ENCODE results near the gene N4BP2L2. TPM values are rescaled to one million over a fixed set of nuclear protein-coding genes. Genes with fewer than 3 reads are reported as not detected.

Gene N4BP2L2
- total and polyA plus RNA-seq, 2 of the 13 experiments (the other 11 are each of a cell fraction or from before 2014, with no cell fraction given), result 58.9 to 81.2 TPM

DNA sequence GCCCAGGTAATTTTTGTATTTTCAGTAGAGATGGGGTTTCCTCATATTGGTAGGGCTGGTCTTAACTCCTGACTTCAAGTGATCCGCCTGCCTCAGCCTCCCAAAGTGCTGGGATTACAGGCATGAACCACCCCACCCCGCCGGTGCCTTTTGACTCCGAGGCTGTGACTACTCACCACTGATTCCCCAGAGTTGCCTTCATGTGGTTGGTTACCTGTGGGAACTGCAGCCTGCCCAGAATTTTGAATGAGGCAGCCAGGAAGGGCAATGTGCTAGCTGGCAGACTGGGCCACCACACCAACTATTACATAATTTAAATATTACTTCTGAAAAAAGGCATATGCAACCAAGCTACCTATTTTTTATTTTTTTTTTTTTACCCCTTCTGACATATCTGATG, 42.8 kb downstream of the N4BP2L2 start:
- intact Hi-C loops (cut with micrococcal nuclease; ENCODE audit: unreplicated experiment), result loop anchor here (5.0 kb wide), 1 partner anchor 41 kb away; the partner anchor contains the start of gene N4BP2L2
- Histone ChIP-seq H3K4me2 (ENCODE audit: low read depth, low read length) (no peak overlapping the region), H3K4me3 (replicated peaks in 1 of 3; ENCODE audit: insufficient read depth in 1 of 3, low read depth in 2 of 3, low read length in 3 of 3) (no peak overlapping the region), H3K4me1 (ENCODE audit: insufficient read depth, low read length) (peaks cover 47% of the 10 kb centered on the region), H3K79me2 (ENCODE audit: insufficient read depth, low read length) (no peaks in the 10 kb centered on the region), H3K36me3 (replicated peaks in 1 of 2; ENCODE audit: control insufficient read depth in 1 of 2, insufficient read depth in 2 of 2, low read length in 2 of 2) (no peaks in the 10 kb centered on the region), H4K20me1 (ENCODE audit: insufficient read depth, low read length) (no peaks in the 10 kb centered on the region), H3K27me3 (ENCODE audit: control insufficient read depth in 1 of 2, insufficient read depth in 2 of 2, low read length in 2 of 2) (no peaks in the 10 kb centered on the region), H3K9me3 (ENCODE audit: low read length) (no peaks in the 10 kb centered on the region), H3K27ac (ENCODE audit: extremely low read length, insufficient read depth, low read length) (no peak overlapping the region), H3K9ac (ENCODE audit: insufficient read depth, low read depth, low read length) (no peak overlapping the region), H2AFZ (ENCODE audit: low read length) (no peak overlapping the region)
- in situ Hi-C loops (cut with HindIII; ENCODE audit: extremely low pct_ligation_motif_present, low pct_unique_long_range_greater_than_20kb), result no loop called here
- FAIRE-seq (no peak), ATAC-seq (no peak), DNase-seq (ENCODE audit: low spot score) (no peak)
- WGBS (ENCODE audit: low lambda C conversion rate), result 100% methylated on average over 4 of the region's 4 CpGs
- BruUV-seq (replicated peaks), result no TSS peak
- POLR2A ChIA-PET, result no interaction called here
- TF ChIP-seq, protein P1, sequence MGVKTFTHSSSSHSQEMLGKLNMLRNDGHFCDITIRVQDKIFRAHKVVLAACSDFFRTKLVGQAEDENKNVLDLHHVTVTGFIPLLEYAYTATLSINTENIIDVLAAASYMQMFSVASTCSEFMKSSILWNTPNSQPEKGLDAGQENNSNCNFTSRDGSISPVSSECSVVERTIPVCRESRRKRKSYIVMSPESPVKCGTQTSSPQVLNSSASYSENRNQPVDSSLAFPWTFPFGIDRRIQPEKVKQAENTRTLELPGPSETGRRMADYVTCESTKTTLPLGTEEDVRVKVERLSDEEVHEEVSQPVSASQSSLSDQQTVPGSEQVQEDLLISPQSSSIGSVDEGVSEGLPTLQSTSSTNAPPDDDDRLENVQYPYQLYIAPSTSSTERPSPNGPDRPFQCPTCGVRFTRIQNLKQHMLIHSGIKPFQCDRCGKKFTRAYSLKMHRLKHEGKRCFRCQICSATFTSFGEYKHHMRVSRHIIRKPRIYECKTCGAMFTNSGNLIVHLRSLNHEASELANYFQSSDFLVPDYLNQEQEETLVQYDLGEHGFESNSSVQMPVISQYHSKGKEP (CRISPR knock-in tag; IDR thresholded peaks at IDR 0.05), result no peak
- TF ChIP-seq, protein P2, sequence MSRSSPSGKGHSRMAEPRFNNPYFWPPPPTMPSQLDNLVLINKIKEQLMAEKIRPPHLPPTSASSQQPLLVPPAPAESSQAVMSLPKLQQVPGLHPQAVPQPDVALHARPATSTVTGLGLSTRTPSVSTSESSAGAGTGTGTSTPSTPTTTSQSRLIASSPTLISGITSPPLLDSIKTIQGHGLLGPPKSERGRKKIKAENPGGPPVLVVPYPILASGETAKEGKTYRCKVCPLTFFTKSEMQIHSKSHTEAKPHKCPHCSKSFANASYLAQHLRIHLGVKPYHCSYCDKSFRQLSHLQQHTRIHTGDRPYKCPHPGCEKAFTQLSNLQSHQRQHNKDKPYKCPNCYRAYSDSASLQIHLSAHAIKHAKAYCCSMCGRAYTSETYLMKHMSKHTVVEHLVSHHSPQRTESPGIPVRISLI (CRISPR knock-in tag; IDR thresholded peaks at IDR 0.05; ENCODE audit: borderline replicate concordance), result no peak
- TF ChIP-seq ZNF747 (CRISPR knock-in tag; IDR thresholded peaks at IDR 0.05; ENCODE audit: borderline replicate concordance), result no peak
- TF ChIP-seq, protein P3, sequence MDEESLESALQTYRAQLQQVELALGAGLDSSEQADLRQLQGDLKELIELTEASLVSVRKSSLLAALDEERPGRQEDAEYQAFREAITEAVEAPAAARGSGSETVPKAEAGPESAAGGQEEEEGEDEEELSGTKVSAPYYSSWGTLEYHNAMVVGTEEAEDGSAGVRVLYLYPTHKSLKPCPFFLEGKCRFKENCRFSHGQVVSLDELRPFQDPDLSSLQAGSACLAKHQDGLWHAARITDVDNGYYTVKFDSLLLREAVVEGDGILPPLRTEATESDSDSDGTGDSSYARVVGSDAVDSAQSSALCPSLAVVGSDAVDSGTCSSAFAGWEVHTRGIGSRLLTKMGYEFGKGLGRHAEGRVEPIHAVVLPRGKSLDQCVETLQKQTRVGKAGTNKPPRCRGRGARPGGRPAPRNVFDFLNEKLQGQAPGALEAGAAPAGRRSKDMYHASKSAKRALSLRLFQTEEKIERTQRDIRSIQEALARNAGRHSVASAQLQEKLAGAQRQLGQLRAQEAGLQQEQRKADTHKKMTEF (CRISPR knock-in tag; IDR thresholded peaks at IDR 0.05), result no peak
- TF ChIP-seq ZFAT (CRISPR knock-in tag; conservative IDR thresholded peaks at IDR 0.05), result no peak
- TF ChIP-seq, protein P4, sequence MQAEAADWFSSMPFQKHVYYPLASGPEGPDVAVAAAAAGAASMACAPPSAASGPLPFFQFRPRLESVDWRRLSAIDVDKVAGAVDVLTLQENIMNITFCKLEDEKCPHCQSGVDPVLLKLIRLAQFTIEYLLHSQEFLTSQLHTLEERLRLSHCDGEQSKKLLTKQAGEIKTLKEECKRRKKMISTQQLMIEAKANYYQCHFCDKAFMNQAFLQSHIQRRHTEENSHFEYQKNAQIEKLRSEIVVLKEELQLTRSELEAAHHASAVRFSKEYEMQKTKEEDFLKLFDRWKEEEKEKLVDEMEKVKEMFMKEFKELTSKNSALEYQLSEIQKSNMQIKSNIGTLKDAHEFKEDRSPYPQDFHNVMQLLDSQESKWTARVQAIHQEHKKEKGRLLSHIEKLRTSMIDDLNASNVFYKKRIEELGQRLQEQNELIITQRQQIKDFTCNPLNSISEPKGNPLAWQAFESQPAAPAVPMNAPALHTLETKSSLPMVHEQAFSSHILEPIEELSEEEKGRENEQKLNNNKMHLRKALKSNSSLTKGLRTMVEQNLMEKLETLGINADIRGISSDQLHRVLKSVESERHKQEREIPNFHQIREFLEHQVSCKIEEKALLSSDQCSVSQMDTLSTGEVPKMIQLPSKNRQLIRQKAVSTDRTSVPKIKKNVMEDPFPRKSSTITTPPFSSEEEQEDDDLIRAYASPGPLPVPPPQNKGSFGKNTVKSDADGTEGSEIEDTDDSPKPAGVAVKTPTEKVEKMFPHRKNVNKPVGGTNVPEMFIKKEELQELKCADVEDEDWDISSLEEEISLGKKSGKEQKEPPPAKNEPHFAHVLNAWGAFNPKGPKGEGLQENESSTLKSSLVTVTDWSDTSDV (CRISPR knock-in tag; IDR thresholded peaks at IDR 0.05), result no peak
- no peak for TF ChIP-seq POLR2AphosphoS2 (IDR thresholded peaks at IDR 0.05; ENCODE audit: low read depth, low read length)
- no peak for TF ChIP-seq ZNF598 (CRISPR knock-in tag; IDR thresholded peaks at IDR 0.05; ENCODE audit: borderline replicate concordance)
- TF ChIP-seq GATAD1 (CRISPR knock-in tag; IDR thresholded peaks at IDR 0.05), result no peak
- TF ChIP-seq, protein P5, sequence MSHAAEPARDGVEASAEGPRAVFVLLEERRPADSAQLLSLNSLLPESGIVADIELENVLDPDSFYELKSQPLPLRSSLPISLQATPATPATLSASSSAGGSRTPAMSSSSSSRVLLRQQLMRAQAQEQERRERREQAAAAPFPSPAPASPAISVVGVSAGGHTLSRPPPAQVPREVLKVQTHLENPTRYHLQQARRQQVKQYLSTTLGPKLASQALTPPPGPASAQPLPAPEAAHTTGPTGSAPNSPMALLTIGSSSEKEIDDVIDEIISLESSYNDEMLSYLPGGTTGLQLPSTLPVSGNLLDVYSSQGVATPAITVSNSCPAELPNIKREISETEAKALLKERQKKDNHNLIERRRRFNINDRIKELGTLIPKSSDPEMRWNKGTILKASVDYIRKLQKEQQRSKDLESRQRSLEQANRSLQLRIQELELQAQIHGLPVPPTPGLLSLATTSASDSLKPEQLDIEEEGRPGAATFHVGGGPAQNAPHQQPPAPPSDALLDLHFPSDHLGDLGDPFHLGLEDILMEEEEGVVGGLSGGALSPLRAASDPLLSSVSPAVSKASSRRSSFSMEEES (CRISPR knock-in tag; IDR thresholded peaks at IDR 0.05), result no peak
- TF ChIP-seq RNF2 (conservative IDR thresholded peaks at IDR 0.05; ENCODE audit: low read depth), result no peak
- no peak for TF ChIP-seq TP53 (CRISPR knock-in tag; conservative IDR thresholded peaks at IDR 0.05)
- CTCF ChIA-PET (ENCODE audit: low intra/inter-chr PET ratio, low total read pairs), result no interaction called here
